HG02610 (cell line): ENCODE measurements around the gene MAOB.
"Not testable (repeated sequence)": the region's sequence is repeated elsewhere in the genome, so short reads cannot be mapped to it uniquely, and the experiment has no call there.

Experiments used
- ATAC-seq: cut with Tn5 transposase; IDR thresholded peaks from one replicate; pipeline ENCODE4 v1.9.1; 2021; ENCODE audit warnings: mild to moderate bottlenecking, moderate library complexity; ENCODE audit not compliant: unreplicated experiment

The MAOB gene

DNA sequence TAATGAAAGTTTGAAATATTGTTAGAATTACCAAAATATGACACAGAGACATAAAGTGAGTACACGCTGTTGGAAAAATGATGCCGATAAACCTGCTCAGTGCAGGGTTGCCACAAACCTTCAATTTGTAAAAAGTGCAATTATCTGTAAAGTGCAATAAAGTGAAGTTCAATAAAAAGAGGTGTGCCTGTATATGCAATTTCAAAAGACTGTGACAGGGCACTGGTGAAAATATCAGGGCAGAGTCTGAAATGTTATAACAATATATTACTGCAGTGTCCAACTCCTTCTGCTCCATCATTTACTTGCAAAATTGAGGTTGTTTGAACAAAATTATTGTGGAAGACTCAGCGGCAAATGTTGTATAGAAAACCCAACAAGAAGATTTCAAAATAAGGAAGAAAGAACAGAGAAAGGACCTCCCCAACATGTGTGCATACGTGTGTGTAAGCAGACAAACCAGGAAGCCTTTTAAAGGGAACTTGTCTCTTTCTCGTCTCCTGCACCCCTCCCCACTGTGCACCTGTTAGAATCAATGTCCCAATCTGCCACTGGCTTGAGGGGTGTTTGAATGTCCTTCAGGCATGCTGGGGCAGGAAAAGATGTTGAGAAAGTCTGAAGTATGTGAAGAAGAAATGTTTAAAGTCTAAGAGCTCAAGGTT lies 96.2 kb downstream of the MAOB start:
- no peak for ATAC-seq

DNA sequence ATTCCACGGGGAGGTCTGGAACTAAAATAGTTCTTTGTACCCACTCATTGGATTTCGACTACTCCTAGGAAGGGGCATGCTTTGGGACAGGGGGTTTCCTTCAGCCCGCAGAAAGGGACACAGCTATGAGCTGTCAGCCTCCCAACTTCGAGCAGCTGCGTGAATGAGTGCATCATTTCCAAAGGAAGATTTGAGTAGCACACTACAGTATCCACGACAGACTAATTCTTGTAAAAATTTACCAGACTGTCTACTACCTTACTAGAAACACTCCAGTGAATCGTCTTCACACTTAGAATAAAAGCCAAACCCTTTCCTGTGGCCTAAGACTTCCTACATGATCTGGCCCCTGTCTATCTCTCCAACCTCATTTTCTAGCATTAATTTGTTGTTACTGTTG lies 124.2 kb downstream of the MAOB start:
- no peak for ATAC-seq

DNA sequence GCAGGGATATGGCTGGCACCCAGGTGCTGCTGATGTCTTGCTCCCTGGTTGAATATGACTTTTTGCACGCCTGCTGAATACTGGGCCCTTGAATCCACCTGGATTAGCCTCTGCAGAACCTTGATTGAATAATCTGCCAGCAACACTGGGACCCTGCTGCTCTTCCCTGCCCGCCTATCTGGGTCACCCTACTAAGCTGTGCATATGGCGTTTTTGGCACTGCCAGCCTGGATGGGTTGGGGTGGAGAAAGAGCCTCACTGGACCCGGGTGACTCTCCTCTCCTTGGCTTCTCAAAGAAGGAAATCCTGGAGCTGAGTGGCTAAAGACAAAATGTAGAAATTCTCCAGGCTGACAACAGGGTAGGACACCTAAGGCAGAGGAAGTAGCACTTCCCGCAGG lies 126.2 kb downstream of the MAOB start:
- ATAC-seq = no peak

DNA sequence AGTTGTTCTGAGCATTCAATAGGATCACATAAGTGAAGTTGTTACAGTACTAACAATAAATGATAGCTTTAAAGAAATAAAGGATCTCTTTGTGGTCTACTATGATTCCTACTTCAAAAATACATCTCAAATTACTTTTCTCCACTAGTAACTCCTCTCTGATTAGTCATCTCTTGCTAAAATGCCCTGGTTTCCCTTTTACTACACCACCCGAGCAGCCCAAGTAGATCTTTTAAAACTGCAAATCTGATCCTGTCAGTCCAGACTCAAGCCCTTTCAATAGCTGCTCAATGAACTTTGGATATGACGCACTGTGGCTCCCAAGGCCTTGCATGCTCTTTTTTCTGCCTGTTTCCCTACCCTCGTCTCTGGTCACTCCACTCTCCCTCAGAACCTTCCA lies 128.6 kb downstream of the MAOB start:
- no peak for ATAC-seq

DNA sequence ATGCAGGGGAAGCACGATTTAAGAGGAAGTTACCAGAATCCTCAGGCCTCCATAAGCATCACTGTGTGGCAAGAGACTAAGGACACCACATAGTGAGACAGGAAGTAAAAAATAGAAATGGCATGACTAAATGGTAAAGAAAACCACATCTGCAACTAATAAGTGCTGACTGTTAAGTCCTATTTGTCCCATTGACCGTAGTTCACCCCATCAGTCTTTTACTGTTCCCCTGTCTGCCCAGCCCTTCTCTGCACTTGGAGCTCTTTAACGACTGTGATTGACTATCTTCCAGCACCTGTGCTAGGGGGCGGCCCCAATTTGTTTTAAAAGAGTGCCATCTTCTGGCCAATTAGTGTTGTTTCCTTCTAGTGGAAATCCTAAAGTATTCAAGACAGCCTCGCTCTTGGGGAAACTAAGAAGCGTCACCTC lies 132.0 kb downstream of the MAOB start:
- ATAC-seq = no peak

DNA sequence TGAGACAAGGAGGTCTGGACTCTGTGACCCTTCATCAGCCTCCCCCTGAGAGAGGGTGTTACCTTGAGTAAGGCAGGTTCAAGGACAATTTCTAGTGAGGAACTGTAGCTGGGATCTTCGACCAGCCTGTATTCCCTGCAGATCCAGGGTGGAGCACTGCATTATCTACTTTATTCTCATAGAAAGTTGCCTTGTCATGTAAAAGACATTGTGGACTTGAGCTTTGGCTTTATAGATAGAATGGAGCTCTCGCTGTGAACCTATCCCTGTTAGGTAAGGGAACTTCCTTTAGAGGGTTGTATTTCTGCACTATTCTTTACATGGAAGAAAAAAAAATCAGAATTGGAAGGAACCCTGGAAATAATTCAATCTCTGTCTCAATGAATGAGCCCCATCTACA lies 134.8 kb downstream of the MAOB start:
- no peak for ATAC-seq

DNA sequence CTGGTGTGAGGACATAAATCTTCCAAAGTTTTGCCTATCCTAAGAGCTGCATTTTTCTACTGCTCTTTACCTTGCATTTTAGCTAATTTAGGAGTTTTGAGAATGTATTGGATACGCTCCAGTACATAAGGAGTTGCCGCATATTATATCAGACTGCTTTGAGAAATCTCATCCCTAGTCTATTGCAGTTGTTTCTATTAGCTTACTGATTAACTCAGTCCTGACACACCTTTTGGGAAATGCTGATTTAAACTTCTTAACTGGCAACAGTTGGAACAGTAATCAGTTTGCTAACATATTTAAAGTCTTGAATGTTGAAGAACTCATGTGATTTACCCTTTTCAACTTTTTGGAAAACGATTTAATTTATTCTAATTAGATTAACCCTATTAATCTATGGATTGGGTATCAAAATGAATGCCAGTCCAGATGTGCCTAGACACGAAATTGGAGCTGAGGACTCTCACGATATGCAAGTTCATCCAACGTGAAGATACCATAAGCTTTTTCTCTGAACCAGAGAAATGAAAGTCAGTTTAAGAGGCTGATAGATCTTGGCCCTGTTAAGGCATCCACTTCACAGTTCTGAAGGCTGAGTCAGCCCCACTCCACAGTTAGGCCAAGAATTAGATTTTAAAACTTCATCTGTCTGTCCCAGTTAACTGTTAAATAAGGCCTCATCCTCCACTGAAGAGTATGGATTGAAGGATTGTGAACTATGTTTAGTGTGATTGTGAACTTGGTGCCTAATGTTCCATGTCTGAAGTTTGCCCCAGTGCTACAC lies 136.1 kb downstream of the MAOB start:
- no peak for ATAC-seq

DNA sequence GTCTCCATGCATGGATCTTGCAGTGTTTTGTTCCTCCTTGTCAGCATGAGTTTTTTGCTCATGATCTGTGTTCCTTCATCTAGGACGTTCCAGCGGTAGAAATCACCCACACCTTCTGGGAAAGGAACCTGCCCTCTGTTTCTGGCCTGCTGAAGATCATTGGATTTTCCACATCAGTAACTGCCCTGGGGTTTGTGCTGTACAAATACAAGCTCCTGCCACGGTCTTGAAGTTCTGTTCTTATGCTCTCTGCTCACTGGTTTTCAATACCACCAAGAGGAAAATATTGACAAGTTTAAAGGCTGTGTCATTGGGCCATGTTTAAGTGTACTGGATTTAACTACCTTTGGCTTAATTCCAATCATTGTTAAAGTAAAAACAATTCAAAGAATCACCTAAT lies 138.0 kb downstream of the MAOB start:
- ATAC-seq = no peak

DNA sequence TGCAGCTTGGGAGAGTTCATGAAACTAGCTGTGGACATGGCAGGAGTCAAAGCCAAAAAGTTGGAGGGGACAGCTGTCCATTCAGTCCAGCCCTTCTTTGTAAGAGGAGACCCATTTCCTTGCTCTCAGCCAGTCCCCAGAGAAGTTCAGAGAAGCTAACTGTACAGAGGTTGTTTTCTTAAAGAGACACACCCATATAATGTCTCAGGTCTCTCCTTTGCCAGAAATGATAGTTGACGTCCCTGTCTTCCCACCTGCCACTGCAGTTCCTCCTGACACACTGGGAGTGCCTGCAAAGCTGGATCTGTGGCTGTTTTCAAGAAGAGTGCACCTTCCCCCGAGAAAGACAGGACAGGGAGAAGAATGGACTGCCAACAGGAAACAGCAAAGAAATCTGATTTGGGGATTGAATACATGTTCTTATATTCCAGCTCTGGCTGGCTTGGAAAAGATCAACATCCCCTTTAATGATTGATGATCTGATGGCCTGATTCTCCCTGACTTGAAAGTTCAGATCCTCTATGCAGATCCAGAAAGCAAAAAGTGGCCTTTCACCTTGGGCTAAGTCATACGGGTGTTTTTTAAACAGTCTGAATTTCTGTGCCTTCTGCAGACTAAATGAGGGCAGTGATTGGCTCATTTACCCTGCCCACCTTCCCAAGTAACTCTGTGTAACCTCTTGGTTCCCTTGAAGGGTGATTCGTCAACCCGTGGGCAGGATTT lies 139.0 kb downstream of the MAOB start:
- no peak for ATAC-seq

DNA sequence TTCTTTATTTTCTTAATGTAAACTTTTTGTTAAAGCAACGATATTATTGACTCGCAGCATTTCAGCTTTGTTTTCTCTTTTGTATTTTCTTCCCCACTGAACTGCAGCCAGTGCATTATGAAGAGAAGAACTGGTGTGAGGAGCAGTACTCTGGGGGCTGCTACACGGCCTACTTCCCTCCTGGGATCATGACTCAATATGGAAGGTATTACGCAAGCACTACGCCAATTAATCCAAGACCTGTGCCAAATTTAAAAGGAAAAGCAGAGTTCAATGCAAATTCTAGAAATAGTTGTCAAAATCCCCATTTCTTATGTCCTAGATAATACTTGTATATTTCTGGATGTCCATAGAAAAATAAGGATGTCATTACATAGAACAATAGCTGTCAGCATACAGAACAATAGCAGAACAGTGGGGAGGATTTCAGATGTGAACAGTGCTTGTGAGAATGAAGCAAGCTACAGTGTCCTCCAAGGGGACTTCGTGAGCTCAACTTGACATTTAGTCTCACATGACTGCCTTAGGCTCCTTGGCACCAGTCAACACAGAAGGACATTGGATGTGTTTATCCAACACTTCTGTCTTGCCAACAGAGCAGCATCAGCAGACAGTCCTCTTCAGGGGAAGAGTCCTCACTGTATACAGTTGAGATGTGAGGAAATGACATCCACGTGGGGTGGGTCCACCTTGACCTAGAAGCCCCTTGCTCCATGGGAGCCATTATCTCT lies 140.2 kb downstream of the MAOB start:
- no peak for ATAC-seq

DNA sequence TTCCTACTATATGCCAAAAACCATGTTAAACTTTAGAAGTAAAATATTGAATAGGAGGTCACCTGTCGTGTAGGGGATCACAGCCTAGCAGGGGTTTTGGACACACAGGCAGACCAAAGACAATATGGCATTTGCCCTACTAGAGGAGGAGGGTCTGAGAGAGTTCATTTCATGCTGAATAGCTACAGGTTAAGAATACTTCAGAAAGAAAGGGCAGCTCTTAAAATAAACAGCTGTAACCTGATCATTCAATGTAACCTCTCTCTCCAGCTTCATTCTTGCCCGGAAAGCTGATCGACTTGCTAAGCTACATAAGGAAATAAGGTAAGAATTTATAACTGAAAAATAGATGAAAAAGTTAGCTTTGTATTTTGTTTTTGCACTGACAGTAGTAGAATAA lies 146.3 kb downstream of the MAOB start:
- ATAC-seq = no peak

DNA sequence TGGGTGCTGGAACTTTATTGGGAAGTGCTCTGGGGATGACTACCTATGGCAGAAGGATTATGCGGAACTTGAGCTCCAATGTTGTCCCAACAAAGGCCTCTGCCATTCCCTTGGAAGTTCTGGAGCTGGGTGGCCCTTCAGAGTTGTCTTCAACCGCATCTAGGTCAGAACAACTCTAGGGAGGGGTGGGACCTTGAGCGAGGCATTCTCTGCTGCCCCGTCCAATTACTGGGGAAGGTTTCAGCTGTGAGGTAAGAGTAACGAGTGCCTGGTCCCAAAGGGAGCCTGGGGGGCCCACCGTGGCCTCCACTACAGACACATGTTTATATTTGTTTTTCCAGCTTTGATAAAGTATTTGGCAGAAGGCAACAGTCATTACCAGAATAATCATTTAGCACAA lies 146.7 kb downstream of the MAOB start:
- ATAC-seq = no peak

DNA sequence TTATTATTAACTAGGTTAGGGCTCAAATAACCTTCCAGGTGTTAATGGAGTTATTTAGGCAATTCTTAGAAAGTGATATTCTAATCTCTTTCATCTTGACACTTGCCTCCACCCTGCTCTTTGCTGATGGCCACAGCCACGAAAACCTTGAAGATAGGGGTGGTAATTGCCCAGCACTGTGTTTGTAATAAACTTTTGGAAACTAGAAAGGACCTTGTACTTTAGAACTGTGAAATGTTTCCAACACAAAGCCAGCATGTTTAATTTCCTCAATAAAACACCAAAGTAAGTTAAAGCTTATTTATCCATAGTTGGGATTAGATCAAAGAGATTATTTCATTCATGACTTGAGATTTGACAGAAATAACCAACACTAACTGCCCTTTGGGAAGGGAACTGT lies 147.8 kb downstream of the MAOB start:
- ATAC-seq = no peak

DNA sequence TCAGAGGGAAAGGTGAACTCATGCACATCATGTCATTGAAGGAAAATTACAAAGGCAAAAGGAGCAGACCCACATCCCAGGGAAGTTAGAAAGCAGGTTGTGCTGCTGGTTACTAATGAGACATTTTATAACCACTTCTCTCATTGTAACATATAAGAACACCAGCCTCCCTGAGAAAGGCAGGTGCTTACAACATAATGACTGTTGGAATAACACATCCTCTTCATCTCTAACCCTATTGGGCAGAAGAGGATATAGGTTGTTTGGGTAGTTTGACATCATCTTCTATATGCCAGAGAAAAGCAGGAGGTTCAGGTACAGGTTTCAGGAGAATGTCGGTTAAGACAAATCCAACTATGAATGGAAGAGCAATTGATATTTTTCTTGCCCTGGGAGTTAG lies 148.6 kb downstream of the MAOB start:
- no peak for ATAC-seq

DNA sequence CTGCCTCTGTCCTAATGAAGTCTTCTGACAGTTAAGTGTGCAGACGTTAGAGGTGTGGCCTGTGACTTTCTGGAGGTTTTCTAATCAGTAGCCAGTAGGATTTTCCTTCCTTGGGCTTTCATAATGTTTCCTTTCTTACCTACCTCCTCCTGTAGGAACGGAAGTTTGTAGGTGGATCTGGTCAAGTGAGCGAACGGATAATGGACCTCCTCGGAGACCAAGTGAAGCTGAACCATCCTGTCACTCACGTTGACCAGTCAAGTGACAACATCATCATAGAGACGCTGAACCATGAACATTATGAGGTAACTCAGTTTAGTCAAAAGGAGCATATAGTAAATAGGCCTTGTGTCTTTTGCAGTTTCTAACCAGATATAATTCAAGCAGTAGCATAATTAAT lies 151.2 kb downstream of the MAOB start:
- ATAC-seq = no peak

DNA sequence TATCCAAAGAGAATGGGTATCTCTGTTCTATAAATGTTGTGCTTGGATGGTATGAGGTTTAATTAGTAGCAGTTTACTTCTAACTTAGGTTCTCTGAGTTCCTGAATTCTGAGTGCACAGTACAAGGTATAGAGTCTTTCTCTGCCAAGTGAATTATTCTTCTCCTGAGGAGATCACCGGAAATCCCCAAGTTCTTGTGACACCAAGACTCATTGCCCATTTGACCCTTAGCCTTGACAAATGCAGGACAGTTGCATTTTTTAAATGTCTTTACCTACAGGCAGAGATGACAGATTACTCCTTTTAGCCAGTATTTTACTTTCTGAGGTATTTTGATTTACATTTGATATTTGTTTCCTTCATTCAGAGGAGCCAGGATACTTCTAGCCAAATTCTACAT lies 153.3 kb downstream of the MAOB start:
- no peak for ATAC-seq

DNA sequence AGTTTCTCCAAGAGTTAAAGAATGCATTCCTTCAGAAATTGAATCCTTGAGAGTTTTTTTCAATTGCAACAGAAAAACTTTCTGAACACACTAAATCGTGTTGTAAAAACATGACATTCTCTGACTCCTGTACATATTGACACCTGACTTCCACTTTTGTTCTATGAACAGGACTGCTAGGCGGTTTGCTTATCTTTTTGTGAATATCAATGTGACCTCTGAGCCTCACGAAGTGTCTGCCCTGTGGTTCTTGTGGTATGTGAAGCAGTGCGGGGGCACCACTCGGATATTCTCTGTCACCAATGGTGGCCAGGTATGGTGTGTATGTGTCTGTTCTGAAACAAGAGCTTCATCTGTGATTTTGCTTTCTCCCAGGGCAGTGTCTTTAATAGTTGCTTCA lies 154.2 kb downstream of the MAOB start:
- ATAC-seq = no peak

DNA sequence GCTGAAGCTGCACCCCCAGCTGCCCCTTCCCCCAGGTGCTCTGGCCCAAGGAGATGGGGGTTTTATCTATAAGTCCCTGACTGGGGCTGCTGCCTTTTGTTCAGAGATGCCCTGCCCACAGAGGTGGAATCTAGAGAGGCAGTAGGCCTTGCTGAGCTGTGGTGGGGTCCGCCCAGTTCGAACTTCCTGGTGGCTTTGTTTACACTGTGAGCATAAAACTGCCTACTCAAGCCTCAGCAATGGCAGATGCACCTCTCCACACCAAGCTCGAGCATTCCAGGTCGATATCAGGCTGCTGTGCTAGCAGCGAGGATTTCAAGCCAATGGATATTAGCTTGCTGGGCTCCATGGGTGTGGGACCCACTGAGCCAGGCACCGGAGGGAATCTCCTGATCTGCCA lies 155.0 kb downstream of the MAOB start:
- not testable (repeated sequence) for ATAC-seq

DNA sequence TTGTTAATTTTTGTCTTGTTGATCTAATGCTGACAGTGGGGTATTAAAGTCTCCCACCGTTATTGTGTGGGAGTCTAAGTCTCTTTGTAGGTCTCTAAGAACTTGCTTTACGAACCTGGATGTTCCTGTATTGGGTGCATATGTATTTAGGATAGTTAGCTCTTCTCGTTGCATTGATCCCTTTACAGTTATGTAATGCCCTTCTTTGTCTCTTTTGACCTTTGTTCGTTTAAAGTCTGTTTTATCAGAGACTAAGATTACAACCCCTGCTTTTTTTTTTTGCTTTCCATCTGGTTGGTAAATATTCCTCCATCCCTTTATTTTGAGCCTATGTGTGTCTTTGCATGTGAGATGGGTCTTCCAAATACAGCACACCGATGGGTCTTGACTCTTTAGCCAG lies 157.0 kb downstream of the MAOB start:
- ATAC-seq = not testable (repeated sequence)

DNA sequence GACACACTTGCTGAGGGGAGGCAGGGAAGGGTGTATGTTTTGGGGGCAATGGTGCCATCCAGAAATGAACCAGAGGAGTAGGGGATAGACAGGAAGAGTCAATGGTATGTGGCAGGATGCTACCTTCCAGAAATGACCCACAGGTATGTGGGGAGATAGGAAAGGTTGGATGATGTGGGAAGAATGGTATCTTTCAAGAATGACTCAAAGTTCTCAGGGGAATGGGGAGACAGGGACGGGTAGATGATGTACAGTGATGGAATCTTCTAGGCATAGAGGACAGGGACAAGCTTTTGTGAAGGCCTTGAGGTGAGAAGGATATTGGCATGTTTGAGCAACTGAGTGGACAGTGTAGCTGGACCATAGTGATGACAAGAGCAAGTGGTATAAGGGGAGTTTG lies 161.3 kb downstream of the MAOB start:
- no peak for ATAC-seq

DNA sequence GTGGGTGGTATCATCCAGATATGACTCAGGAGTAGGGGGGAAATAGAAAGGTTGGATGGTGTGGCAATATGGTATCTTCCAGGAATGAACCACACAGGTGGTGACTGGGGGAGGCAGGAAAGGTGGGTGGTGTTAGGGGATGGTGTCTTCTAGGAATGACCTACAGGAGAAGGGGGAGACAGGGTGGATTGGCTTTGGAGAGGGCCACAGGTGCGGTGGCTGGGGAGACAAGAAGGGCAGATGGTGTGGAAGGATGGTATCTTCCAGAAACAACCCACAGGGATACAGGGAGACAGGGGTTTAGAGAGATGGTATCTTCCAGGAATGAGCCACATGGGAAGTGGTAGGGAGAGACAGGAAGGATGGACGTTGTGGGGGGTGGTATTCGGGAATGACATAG lies 162.2 kb downstream of the MAOB start:
- ATAC-seq = no peak
